ENCODE measurements around the gene SIGLEC7. TPM values are rescaled to one million over a fixed set of nuclear protein-coding genes. Genes with fewer than 3 reads are reported as not detected.
A peak's percentile ranks its signal among the peaks of the same experiment; 100 is the strongest.

The SIGLEC7 gene
- total and polyA plus RNA-seq, 10 of the 15 experiments (the other 5 are each of a cell fraction or from before 2014, with no cell fraction given): 0.15 TPM; not detected in 9

DNA sequence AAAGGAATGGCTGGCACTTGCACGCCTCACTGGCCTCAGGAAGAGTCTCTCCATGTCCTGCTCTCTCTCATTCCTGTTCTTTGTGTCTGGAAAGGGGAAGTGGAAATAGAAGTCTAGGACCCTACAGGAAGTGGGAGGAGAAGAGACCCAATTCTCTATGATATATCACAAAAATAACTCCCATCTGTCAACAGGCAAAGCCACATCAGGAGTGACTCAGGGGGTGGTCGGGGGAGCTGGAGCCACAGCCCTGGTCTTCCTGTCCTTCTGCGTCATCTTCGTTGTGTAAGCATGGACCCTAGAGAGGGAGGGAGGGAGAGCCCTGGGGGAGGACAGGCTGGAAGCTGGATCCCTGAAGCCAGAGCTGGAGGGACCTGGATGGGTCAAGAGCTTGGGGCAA lies 14.3 kb upstream of the SIGLEC7 start:
- DNase-seq (ENCODE audit: low read depth, low spot score): no peak
- intact Hi-C loops (cut with micrococcal nuclease; ENCODE audit: unreplicated experiment) (no loop called here), in situ Hi-C loops (cut with MboI) (no loop called here)
- ATAC-seq: no peak
- H3K36me3 ChIP-seq (ENCODE audit: control insufficient read depth in 2 of 2, insufficient read depth in 2 of 2, low read length in 1 of 2): no peaks in the 10 kb centered on the region
- no peak overlapping the region for H3K4me2 ChIP-seq (ENCODE audit: control insufficient read depth, insufficient read depth)
- H3K27ac ChIP-seq (ENCODE audit: control insufficient read depth, insufficient read depth): no peak overlapping the region
- no peak overlapping the region for H2AFZ ChIP-seq (ENCODE audit: control insufficient read depth, low read depth, low read length)
- no peaks in the 10 kb centered on the region for H3K79me2 ChIP-seq (ENCODE audit: control insufficient read depth, insufficient read depth, low read length)
- no peaks in the 10 kb centered on the region for H3K9me3 ChIP-seq (replicated peaks; ENCODE audit: control insufficient read depth, insufficient read depth, low read length)
- peaks cover 5% of the 10 kb centered on the region; the same call in 1 of the 2 replicates for H3K4me1 ChIP-seq (ENCODE audit: control insufficient read depth, insufficient read depth, low read length)
- no peak overlapping the region for H3K4me3 ChIP-seq
- ChIA-PET RAD21 (ENCODE audit: unreplicated experiment) (no interaction called here), SMC1A (ENCODE audit: uncharacterized antibody, unreplicated experiment) (no interaction called here), POLR2A (no interaction called here), CTCF (no interaction called here)
- TF ChIP-seq, protein P1, sequence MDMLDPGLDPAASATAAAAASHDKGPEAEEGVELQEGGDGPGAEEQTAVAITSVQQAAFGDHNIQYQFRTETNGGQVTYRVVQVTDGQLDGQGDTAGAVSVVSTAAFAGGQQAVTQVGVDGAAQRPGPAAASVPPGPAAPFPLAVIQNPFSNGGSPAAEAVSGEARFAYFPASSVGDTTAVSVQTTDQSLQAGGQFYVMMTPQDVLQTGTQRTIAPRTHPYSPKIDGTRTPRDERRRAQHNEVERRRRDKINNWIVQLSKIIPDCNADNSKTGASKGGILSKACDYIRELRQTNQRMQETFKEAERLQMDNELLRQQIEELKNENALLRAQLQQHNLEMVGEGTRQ (IDR thresholded peaks at IDR 0.05; ENCODE audit: borderline replicate concordance, low read depth, low read length): no peak
- TF ChIP-seq SPI1 (IDR thresholded peaks at IDR 0.05; ENCODE audit: borderline replicate concordance, insufficient read depth, low read depth, low read length): peak; percentile 67; the same call in 1 of the 2 replicates
- H3K9ac ChIP-seq (ENCODE audit: control insufficient read depth, insufficient read depth, low read length): no peak overlapping the region
- no peaks in the 10 kb centered on the region; a peak in 2 of 4 replicates for H3K27me3 ChIP-seq (replicated peaks in 1 of 2; ENCODE audit: control insufficient read depth in 2 of 2, insufficient read depth in 2 of 2, low read length in 1 of 2)
- 13% methylated on average over 4 of the region's 4 CpGs for WGBS (ENCODE audit: insufficient coverage, insufficient replicate concordance, low lambda C conversion rate, missing lambda C conversion rate)
- no peaks in the 10 kb centered on the region for H4K20me1 ChIP-seq (ENCODE audit: control insufficient read depth, insufficient read depth)
- no peak for FAIRE-seq
- no TSS peak for BruUV-seq (replicated peaks)

GRCh38 chr19:51128227-51128626 lies 13.9 kb upstream of the SIGLEC7 start:
- Histone ChIP-seq H3K79me2 (ENCODE audit: control insufficient read depth, insufficient read depth, low read length) (no peaks in the 10 kb centered on the region), H3K9me3 (replicated peaks; ENCODE audit: control insufficient read depth, insufficient read depth, low read length) (no peaks in the 10 kb centered on the region), H3K4me2 (ENCODE audit: control insufficient read depth, insufficient read depth) (no peak overlapping the region), H3K4me3 (no peak overlapping the region), H3K4me1 (ENCODE audit: control insufficient read depth, insufficient read depth, low read length) (peaks cover 5% of the 10 kb centered on the region; the same call in 1 of the 2 replicates), H3K27ac (ENCODE audit: control insufficient read depth, insufficient read depth) (no peak overlapping the region), H4K20me1 (ENCODE audit: control insufficient read depth, insufficient read depth) (no peaks in the 10 kb centered on the region), H3K27me3 (replicated peaks in 1 of 2; ENCODE audit: control insufficient read depth in 2 of 2, insufficient read depth in 2 of 2, low read length in 1 of 2) (no peaks in the 10 kb centered on the region; a peak in 2 of 4 replicates), H3K9ac (ENCODE audit: control insufficient read depth, insufficient read depth, low read length) (no peak overlapping the region), H3K36me3 (ENCODE audit: control insufficient read depth in 2 of 2, insufficient read depth in 2 of 2, low read length in 1 of 2) (no peaks in the 10 kb centered on the region), H2AFZ (ENCODE audit: control insufficient read depth, low read depth, low read length) (no peak overlapping the region)
- ChIA-PET CTCF (no interaction called here), POLR2A (no interaction called here), RAD21 (ENCODE audit: unreplicated experiment) (no interaction called here), SMC1A (ENCODE audit: uncharacterized antibody, unreplicated experiment) (no interaction called here)
- FAIRE-seq: no peak
- WGBS (ENCODE audit: insufficient coverage, insufficient replicate concordance, low lambda C conversion rate, missing lambda C conversion rate): 73% methylated on average over 7 of the region's 7 CpGs
- TF ChIP-seq STAT1 (conservative IDR thresholded peaks at IDR 0.05) (no peak), ZNF384 (IDR thresholded peaks at IDR 0.05; ENCODE audit: borderline replicate concordance, low read depth, low read length) (no peak), TCF7 (IDR thresholded peaks at IDR 0.05; ENCODE audit: borderline replicate concordance) (no peak), RFX5 (IDR thresholded peaks at IDR 0.05; ENCODE audit: low read depth, low read length) (no peak), JUNB (IDR thresholded peaks at IDR 0.05) (no peak), CREM (IDR thresholded peaks at IDR 0.05; ENCODE audit: low read depth) (no peak), FOXM1 (IDR thresholded peaks at IDR 0.05; ENCODE audit: low read depth, low read length) (no peak)
- TF ChIP-seq, protein P2, sequence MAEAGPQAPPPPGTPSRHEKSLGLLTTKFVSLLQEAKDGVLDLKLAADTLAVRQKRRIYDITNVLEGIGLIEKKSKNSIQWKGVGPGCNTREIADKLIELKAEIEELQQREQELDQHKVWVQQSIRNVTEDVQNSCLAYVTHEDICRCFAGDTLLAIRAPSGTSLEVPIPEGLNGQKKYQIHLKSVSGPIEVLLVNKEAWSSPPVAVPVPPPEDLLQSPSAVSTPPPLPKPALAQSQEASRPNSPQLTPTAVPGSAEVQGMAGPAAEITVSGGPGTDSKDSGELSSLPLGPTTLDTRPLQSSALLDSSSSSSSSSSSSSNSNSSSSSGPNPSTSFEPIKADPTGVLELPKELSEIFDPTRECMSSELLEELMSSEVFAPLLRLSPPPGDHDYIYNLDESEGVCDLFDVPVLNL (IDR thresholded peaks at IDR 0.05; ENCODE audit: low read depth, low read length): no peak
- TF ChIP-seq, protein P3, sequence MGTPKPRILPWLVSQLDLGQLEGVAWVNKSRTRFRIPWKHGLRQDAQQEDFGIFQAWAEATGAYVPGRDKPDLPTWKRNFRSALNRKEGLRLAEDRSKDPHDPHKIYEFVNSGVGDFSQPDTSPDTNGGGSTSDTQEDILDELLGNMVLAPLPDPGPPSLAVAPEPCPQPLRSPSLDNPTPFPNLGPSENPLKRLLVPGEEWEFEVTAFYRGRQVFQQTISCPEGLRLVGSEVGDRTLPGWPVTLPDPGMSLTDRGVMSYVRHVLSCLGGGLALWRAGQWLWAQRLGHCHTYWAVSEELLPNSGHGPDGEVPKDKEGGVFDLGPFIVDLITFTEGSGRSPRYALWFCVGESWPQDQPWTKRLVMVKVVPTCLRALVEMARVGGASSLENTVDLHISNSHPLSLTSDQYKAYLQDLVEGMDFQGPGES (IDR thresholded peaks at IDR 0.05): no peak
- TF ChIP-seq, protein P4, sequence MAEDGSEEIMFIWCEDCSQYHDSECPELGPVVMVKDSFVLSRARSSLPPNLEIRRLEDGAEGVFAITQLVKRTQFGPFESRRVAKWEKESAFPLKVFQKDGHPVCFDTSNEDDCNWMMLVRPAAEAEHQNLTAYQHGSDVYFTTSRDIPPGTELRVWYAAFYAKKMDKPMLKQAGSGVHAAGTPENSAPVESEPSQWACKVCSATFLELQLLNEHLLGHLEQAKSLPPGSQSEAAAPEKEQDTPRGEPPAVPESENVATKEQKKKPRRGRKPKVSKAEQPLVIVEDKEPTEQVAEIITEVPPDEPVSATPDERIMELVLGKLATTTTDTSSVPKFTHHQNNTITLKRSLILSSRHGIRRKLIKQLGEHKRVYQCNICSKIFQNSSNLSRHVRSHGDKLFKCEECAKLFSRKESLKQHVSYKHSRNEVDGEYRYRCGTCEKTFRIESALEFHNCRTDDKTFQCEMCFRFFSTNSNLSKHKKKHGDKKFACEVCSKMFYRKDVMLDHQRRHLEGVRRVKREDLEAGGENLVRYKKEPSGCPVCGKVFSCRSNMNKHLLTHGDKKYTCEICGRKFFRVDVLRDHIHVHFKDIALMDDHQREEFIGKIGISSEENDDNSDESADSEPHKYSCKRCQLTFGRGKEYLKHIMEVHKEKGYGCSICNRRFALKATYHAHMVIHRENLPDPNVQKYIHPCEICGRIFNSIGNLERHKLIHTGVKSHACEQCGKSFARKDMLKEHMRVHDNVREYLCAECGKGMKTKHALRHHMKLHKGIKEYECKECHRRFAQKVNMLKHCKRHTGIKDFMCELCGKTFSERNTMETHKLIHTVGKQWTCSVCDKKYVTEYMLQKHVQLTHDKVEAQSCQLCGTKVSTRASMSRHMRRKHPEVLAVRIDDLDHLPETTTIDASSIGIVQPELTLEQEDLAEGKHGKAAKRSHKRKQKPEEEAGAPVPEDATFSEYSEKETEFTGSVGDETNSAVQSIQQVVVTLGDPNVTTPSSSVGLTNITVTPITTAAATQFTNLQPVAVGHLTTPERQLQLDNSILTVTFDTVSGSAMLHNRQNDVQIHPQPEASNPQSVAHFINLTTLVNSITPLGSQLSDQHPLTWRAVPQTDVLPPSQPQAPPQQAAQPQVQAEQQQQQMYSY (CRISPR knock-in tag; IDR thresholded peaks at IDR 0.05): no peak
- intact Hi-C loops (cut with micrococcal nuclease; ENCODE audit: unreplicated experiment) (no loop called here), in situ Hi-C loops (cut with MboI) (no loop called here)
- no peak for ATAC-seq
- BruUV-seq (replicated peaks): no TSS peak
- no peak for DNase-seq (ENCODE audit: low read depth, low spot score)

Measured in GM12878 (cell line).